Stimulated activated CD8-positive, alpha-beta memory T cell treated with anti-CD3 and anti-CD28 coated beads, Interleukin-12 subunit alpha, Interleukin-12 subunit beta, amount 100 ng/mL, for 1 hour (primary cell): ENCODE data around the gene MIDN.
"Not testable (repeated sequence)": the region's sequence is repeated elsewhere in the genome, so short reads cannot be mapped to it uniquely, and the experiment has no call there.

Source experiments
- DNase-seq: peaks from one replicate; pipeline ENCODE4 v3.0.0-alpha.2; 2020; ENCODE audit warnings: low read depth

Gene MIDN

GRCh38 chr19:1246265-1247087 is 1.9 kb upstream of the MIDN start:
- DNase-seq, result not testable (repeated sequence)

DNA sequence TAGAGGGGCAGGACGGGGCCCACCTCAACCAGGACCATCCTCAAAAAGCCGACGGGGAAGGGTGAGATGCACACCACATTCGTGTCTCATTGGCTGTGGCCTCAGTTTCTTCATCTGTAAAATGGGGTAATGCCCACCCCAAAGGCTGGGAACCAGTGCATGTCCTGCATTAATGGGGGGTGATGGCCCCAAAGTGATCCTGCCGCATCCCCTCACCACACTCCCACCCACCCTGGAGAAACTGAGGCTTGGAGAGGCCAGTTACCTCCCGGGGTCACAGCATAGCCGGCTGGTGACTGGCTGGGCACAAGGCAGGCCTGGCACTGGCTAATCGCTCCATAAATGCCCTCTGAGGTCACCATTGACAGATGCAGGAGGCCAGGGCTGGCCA is 640 bp upstream of the MIDN start:
- DNase-seq, result no peak

DNA sequence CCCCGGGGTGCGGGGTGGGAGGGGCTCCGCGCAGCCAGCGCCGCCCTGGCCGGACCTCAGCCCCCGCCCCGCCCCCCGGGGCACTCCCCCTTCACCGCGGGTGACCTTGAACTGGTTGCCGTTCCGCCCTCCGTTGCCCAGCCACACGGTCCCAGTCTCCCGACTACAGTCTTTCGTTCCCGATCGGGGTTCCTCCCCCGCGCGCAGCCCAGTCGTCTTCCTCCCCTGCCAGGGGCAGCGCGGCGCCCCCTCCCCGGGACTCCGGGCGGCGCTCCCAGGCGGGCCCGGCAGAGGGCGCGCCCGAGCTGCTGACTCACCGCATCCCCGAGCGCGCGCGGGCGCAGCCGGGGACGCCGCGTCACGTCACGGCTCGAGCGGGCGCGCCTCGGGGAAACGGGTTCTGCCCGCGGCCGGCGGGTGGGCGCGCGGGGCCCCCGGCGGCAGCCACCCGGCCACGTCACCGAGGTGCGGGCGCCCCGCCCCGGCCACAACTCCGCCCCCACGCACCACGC is 459 bp downstream of the MIDN start:
- no peak for DNase-seq

DNA sequence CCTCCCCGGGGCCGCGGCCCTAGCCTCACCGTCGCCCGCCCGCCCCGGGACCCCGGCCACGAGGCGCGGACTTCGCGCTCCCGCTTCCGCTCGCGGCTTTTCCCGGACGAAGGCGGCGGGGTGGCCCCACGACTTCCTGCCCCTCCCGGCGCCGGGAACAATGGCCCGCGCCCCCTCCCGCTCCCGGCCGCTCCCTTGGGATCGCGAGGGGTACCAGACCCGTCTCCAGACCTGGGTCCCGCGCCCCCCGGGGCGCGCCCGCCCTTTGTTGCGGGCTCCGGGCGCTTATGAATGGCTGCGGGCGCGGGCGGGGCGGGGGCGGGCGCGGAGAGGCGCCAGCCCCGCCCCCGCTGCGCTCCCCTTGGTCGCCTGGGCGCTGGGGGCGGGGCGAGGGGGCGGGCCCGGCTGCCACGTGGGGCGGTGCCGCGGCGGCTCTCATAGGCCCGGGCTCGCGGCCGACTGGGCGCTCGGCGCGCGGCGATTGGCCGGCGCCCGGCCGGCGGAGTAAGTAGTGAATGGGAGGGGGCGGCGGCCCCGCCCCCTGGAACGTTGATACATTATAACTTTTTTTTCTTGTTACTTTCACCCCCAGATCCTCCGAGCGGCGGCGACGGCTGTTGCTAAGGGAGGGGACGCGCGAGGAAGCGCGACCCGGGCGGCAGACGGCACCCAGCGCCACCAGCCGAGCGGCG is 1.1 kb downstream of the MIDN start:
- DNase-seq, result peak; percentile 83

DNA sequence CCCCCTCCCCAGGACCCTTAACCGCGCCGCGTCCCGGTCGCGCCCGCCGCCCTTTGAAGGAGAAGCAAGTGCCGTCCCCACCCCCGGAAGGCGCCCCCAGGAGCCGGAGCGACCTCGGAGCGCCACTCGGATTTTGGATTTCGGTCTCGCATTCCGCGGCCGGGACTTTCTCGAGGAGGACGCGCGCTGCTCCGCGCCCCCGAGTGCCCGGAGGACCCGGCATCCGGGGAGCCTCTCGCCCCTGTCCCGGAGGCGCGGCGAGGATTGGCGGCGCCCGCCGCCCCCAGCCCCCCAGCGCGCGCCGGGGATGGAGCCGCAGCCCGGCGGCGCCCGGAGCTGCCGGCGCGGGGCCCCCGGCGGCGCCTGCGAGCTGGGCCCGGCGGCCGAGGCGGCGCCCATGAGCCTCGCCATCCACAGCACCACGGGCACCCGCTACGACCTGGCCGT is 1.6 kb downstream of the MIDN start:
- DNase-seq, result no peak

- no peak for DNase-seq
These were observed 2.3 kb downstream of the MIDN start for GRCh38 chr19:1250437-1251260.

DNA sequence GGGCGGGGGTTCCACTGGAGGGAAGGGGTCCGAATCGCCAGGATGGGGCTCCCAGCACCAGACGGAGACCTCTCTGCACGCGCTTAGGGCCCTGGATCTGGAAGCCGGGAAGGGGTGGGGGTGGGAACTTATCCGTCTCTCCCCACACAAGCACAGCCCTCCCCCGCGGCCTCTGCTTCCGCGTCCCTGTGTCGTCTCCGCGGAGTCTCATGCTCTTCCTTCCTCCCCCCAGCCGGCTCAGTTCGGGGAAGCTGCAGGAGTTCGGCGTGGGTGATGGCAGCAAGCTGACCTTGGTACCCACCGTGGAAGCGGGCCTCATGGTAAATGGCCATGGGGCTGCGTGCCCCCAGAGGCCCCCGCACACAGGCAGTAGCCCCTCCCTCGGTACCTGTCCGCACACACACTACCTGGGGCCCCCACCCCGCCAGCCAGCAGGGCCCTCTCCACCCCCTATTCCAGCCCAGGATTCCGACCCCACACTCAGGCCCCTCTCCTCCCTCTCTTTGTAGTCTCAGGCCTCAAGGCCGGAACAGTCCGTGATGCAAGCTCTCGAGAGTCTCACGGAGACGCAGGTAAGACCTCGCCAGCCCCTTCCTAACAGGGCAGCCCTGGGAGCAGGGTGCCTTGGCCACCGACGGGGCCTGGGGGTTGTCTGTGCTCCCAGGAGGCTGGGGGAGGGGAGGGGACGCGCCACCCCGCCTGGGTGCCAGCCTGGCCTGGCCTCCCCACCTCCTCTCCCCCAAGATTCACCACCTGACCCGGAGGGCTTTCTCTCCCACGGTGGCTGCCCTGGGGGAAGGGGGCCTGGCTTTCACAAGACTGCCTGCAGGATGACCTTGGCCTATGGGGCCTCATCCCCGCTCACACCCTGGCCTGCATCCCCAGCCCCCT is 3.2 kb downstream of the MIDN start:
- DNase-seq, result no peak

- DNase-seq, result no peak
These were observed 3.9 kb downstream of the MIDN start for GRCh38 chr19:1252221-1252820.

DNA sequence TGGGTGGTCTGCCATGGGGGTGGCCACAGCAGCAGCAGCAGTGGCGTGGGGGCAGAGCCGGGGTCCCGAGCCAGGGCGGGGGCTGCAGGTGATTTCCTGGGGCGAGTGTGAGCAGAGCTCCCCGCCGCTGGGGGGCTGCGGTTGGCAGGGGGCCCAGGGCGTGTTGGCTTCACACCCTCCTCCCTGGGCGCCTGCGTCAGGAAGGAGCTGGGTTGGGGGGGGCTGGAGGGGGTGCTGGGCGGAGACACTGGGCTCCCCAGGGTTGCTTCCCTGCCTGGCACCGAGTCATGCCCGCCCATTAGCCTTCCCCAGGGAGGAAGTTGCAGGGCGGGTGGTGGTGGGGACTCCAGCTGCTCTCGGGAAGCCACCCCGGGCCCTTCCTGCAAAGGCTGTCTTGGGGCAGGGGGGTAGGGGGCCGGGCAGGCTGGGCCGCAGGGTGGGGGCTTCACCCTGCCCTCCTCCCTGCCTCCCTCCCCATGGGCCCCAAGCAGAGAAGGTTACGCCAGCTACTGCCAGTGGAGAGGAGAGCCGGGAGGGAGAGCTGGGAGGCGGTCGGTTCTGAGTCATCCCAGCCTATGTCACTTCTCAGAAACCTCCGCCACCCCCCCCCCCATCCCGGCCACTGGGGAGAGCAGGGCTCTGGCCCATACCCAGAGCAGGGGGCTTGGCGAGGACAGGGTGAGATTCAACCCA is 4.6 kb downstream of the MIDN start:
- DNase-seq, result no peak

DNA sequence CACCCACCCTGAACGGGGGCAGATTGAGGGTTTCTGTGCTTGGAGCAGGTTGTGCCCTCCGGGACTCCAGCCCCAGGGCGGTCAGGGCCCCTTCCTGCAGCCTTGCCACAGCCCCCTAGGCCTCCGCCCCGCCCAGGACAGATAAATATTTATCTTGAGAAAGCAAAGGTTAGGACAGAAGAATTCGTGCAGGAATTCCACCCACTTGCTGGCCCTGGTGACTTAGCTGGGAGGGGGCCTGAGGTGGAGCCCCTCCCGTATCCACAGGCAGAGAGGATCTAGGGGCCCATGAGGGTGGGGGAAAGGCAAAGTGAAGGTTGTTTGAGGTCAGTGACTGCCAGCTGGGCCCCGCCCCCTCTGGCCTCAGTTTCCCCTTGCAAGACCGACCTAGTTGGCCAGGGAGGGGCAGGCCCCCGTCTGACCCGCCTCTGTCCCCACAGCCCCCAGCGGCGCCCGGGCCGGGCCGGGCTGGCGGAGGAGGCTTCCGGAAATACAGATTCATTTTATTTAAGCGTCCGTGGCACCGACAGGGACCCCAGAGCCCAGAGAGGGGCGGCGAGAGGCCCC is 5.2 kb downstream of the MIDN start:
- no peak for DNase-seq

GRCh38 chr19:1254081-1254527 is 5.7 kb downstream of the MIDN start:
- DNase-seq, result no peak

- DNase-seq, result no peak
These were observed 6.3 kb downstream of the MIDN start for GRCh38 chr19:1254530-1255185.

GRCh38 chr19:1255186-1256161 is 7.1 kb downstream of the MIDN start:
- DNase-seq, result no peak

GRCh38 chr19:1256646-1257474 is 8.5 kb downstream of the MIDN start:
- DNase-seq, result no peak

DNA sequence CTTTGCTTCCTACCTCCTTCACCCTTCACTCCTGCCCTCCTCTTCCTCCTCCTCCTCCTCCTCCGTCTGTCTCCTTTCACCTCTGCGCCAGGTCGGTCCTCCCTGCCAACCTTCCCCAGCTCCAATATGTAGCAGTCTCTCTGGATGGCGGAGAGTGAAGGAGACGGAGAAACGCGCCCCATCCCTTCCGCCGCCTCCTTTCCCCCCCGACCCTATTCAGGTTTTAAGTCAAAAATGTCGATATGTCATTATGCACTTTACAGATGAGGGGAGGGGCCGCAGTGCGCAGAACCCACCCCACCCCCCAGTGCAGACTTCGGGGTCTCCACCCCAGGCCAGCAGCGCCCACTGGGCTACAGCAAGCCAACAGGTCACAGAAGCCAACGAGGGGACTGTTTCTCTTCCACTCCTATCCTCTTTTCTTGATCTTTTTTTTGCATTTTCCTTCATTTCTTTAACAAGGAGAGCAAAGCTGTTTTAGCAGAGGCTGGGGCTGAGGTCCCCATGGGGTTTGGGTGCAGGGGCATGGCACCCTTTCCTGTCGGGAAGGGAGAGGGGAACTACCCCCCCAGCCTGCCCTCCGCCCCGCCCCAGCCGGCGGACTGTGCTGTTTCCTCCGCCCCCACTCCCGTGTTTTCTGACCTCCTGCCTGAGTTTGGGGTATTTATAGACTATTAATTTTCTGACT is 9.2 kb downstream of the MIDN start:
- DNase-seq, result no peak

DNA sequence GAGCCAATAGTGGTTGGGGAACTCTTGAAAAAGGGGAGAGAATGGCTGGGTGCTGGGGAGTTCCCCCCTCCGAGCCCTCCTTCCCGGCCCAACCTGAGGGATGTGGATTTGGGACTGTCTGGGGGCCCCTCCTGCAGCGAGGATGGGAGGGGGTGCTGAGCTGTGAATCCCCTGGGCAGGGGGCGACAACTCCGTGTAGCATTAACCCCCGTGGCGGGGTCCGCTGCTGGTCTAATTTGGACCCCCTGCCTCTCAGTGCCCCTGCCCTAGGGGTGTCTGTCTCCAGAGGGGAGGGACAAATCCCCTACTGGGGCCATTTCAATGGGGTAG is 9.7 kb downstream of the MIDN start:
- DNase-seq, result no peak

DNA sequence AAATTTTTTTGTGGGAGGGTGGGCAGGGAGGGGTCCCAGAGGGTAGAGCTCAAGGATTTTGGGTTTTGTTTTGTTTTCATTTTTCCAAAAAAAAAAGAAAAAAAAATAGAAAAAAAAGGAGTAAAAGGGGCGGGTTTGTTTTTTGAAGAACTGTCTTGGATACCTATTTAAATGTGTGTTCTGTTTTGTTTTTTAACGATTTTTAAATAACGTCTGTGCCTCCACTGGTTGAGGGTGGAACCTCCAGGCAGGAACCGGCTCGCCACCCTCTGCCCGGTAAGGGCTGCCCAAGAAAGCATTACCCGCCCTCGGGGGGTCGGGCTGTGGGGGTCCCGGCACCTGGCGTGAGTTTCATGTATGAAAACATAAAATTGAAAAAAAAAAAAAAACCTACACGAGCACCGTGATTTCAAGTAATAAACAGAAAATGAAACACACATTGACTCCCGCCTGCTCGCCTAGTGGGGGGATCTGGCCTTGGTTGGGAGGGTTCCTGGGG is 10.4 kb downstream of the MIDN start:
- no peak for DNase-seq
